HFFc6 (cell line): ENCODE measurements around the gene IRX6. TPM values are rescaled to one million over a fixed set of nuclear protein-coding genes. Genes with fewer than 3 reads are reported as not detected.

ENCODE experiments used
- DNase-seq: peaks from one replicate; pipeline ENCODE4 v3.0.0-alpha.2; 2018
- H3K27ac Mint-ChIP-seq: 2 replicates; pipeline ENCODE4 v1.8.0; 2020; ENCODE audit warnings: mild to moderate bottlenecking, mixed read lengths
- H3K27me3 Mint-ChIP-seq: 2 replicates; pipeline ENCODE4 v1.8.0; 2021; ENCODE audit warnings: mild to moderate bottlenecking, moderate library complexity, mixed read lengths; ENCODE audit not compliant: insufficient read depth
- H3K36me3 Mint-ChIP-seq: 2 replicates; pipeline ENCODE4 v1.8.0; 2021; ENCODE audit warnings: low read depth, mixed read lengths
- H3K4me1 Mint-ChIP-seq: 2 replicates; pipeline ENCODE4 v1.8.0; 2020; ENCODE audit warnings: low read depth, mixed read lengths
- H3K4me3 Mint-ChIP-seq: 2 replicates; pipeline ENCODE4 v1.8.0; 2020; ENCODE audit warnings: mild to moderate bottlenecking, moderate library complexity, mixed read lengths
- H3K9me3 Mint-ChIP-seq: 2 replicates; pipeline ENCODE4 v1.8.0; 2020; ENCODE audit warnings: mild to moderate bottlenecking, mixed read lengths
- total RNA-seq, 6 experiments: library from RNA; stranded (reverse); fragmentation: NEBNext Ultra II Directional; extraction: Animal tissue kit (Norgen Biotek cat#: 25700); gene quantifications; 2 replicates in 1 of 6; 3 replicates in 5 of 6; pipeline ENCODE4 v1.2.3, GENCODE V29; 2021
- TF ChIP-seq, protein P1 (sequence below): fragments of 200-600 bp; sonication (generic); IDR thresholded peaks from 2 replicates; pipeline ENCODE4 v1.5.0; 2021; ENCODE audit warnings: antibody characterized with exemption, mild to moderate bottlenecking

Gene IRX6
- total RNA-seq, 6 experiments from 2014 or later: not detected

DNA sequence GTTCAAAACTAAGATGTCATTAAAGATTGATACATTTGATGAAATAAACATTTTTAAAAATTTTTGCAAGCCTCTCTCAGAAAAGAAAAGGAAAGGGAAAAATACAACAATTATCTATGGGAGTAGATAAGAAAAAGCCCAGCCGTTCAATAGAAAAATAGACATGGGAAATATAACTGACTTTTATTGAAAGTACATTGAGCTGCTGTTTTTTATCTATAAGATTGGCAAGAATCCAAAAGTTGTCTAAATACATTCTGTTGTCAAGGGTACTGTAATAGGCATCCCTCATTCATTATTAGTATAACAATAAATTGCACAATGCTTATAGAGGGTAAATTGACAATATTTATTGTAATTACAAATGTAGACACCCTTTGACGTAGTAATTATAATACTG is 38.4 kb upstream of the IRX6 start:
- no peaks in the 10 kb centered on the region for H3K4me1 Mint-ChIP-seq
- H3K27me3 Mint-ChIP-seq: no peaks in the 10 kb centered on the region; the same call in 1 of the 2 replicates
- peaks cover 11% of the 10 kb centered on the region for H3K9me3 Mint-ChIP-seq
- no peak for DNase-seq
- H3K27ac Mint-ChIP-seq: no peak overlapping the region
- no peaks in the 10 kb centered on the region for H3K36me3 Mint-ChIP-seq
- TF ChIP-seq, protein P1, sequence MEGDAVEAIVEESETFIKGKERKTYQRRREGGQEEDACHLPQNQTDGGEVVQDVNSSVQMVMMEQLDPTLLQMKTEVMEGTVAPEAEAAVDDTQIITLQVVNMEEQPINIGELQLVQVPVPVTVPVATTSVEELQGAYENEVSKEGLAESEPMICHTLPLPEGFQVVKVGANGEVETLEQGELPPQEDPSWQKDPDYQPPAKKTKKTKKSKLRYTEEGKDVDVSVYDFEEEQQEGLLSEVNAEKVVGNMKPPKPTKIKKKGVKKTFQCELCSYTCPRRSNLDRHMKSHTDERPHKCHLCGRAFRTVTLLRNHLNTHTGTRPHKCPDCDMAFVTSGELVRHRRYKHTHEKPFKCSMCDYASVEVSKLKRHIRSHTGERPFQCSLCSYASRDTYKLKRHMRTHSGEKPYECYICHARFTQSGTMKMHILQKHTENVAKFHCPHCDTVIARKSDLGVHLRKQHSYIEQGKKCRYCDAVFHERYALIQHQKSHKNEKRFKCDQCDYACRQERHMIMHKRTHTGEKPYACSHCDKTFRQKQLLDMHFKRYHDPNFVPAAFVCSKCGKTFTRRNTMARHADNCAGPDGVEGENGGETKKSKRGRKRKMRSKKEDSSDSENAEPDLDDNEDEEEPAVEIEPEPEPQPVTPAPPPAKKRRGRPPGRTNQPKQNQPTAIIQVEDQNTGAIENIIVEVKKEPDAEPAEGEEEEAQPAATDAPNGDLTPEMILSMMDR: no peak
- H3K4me3 Mint-ChIP-seq: no peak overlapping the region

DNA sequence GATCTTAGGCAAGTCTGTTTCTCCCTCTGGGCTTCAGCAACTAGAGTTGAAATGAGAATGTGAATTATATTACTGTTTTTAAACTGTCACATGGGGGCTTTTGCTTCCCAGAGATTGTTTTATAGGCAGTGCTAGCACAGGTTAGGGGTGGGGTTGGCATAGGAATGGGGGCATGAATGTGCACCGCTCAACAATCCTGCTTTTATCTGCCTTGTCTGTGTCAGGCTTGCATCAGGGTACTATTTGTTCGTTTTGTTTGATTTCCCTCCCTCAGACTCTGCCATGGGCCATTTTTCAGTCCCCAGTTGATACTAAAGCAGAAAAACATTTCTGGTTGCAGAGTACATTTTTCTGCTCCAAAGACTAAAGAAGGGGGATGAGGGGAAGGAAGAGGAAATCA is 34.6 kb upstream of the IRX6 start:
- no peak overlapping the region for H3K27ac Mint-ChIP-seq
- H3K4me1 Mint-ChIP-seq: no peaks in the 10 kb centered on the region
- no peaks in the 10 kb centered on the region for H3K36me3 Mint-ChIP-seq
- H3K9me3 Mint-ChIP-seq: peaks cover 15% of the 10 kb centered on the region
- no peak overlapping the region for H3K4me3 Mint-ChIP-seq
- H3K27me3 Mint-ChIP-seq: no peaks in the 10 kb centered on the region; the same call in 1 of the 2 replicates
- TF ChIP-seq, protein P1: no peak
- no peak for DNase-seq

DNA sequence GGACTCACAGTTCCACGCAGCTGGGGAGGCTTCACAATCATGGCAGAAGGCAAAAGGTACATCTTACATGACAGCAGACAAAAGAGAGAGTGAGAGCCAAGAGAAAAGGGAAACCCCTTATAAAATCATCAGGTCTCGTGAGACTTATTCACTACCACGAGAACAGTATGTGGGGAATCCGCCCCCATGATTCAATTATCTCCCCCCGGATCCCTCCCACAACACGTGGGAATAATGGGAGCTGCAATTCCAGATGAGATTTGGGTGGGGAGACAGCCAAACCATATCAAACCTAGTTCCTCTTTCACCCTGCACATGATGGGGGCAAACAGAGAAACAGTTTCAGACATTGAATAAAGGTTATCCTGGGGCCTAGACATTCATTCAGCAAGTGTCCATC is 32.2 kb upstream of the IRX6 start:
- Mint-ChIP-seq H3K4me1 (no peaks in the 10 kb centered on the region), H3K27ac (no peak overlapping the region), H3K36me3 (no peaks in the 10 kb centered on the region), H3K27me3 (no peaks in the 10 kb centered on the region; the same call in 1 of the 2 replicates), H3K4me3 (no peak overlapping the region), H3K9me3 (peaks cover 15% of the 10 kb centered on the region)
- TF ChIP-seq, protein P1: no peak
- DNase-seq: no peak

DNA sequence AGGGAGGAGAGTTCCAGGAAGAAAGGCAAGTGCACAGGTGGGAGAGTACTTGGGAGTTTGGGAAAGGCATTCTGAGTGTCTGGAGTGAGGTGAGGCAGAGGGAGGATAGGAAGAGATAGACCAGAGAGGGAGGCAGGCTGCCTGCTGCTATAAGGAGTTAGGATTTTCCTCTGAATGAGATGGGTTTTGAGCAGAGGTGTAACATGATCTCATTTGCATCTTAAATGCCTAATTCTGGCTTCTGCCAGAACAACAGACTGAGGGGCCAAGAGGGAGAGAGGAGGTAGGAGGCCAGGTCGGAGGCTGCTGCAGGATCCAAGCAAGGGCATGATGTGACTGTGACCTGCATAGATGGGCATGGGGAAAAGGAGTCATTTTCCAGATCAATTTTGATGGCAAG is 31.5 kb upstream of the IRX6 start:
- Mint-ChIP-seq H3K4me3 (no peak overlapping the region), H3K27ac (no peak overlapping the region), H3K9me3 (peaks cover 10% of the 10 kb centered on the region), H3K4me1 (no peaks in the 10 kb centered on the region), H3K36me3 (no peaks in the 10 kb centered on the region), H3K27me3 (no peaks in the 10 kb centered on the region; the same call in 1 of the 2 replicates)
- DNase-seq: no peak
- TF ChIP-seq, protein P1: no peak

DNA sequence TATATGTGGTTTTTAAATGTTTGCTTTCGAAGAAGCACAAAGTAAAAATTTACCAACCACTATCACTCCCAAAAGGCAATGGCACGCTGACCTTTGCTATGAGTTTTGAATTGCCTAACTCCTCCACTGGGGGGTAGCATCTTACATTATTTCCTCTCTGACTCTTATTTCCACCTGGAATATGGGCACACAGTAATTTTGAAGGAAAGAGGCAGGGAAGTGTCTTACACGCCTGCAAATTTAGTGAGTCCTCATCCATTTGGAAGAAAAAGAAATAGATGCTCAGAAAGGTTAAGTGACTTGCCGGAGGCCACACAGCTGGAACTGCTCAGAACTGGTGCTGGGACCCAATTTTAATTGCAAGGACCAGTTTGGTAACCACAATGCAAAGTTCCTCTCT is 29.9 kb upstream of the IRX6 start:
- Mint-ChIP-seq H3K27ac (no peak overlapping the region), H3K36me3 (no peaks in the 10 kb centered on the region), H3K9me3 (peaks cover 4% of the 10 kb centered on the region; the same call in 1 of the 2 replicates), H3K4me3 (no peak overlapping the region), H3K4me1 (no peaks in the 10 kb centered on the region), H3K27me3 (no peaks in the 10 kb centered on the region; the same call in 1 of the 2 replicates)
- TF ChIP-seq, protein P1: no peak
- DNase-seq: no peak

DNA sequence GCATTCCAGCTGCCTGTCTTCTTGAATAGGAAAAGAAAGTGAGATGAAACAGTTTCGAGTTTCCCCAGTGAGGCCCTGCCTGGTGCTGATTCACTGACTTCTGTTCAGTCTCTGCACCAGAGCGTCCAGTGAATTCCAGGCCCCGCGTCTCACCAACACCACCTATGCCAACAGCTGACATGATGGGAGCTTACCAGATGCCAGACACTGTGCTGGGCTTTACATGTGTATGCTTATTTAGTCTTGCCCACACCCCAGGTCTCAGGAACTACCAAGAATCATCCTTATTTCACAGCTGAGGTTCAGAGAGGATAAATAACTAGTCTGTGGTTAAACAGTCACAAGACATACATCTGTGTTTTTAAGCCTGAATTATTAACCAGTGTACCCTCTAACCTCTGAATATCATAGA is 29.1 kb upstream of the IRX6 start:
- Mint-ChIP-seq H3K27ac (no peak overlapping the region), H3K4me3 (no peak overlapping the region), H3K36me3 (no peaks in the 10 kb centered on the region), H3K9me3 (peaks cover 4% of the 10 kb centered on the region; the same call in 1 of the 2 replicates), H3K27me3 (no peaks in the 10 kb centered on the region; the same call in 1 of the 2 replicates), H3K4me1 (no peaks in the 10 kb centered on the region)
- TF ChIP-seq, protein P1: no peak
- DNase-seq: no peak
